GM21526 (cell line): ENCODE data around the gene CLDN3.
"Not testable (repeated sequence)": the region's sequence is repeated elsewhere in the genome, so short reads cannot be mapped to it uniquely, and the experiment has no call there.

Source experiments
- ATAC-seq: cut with Tn5 transposase; IDR thresholded peaks from one replicate; pipeline ENCODE4 v1.9.1; 2021; ENCODE audit warnings: moderate library complexity; ENCODE audit not compliant: unreplicated experiment, low FRiP score

The CLDN3 gene

DNA sequence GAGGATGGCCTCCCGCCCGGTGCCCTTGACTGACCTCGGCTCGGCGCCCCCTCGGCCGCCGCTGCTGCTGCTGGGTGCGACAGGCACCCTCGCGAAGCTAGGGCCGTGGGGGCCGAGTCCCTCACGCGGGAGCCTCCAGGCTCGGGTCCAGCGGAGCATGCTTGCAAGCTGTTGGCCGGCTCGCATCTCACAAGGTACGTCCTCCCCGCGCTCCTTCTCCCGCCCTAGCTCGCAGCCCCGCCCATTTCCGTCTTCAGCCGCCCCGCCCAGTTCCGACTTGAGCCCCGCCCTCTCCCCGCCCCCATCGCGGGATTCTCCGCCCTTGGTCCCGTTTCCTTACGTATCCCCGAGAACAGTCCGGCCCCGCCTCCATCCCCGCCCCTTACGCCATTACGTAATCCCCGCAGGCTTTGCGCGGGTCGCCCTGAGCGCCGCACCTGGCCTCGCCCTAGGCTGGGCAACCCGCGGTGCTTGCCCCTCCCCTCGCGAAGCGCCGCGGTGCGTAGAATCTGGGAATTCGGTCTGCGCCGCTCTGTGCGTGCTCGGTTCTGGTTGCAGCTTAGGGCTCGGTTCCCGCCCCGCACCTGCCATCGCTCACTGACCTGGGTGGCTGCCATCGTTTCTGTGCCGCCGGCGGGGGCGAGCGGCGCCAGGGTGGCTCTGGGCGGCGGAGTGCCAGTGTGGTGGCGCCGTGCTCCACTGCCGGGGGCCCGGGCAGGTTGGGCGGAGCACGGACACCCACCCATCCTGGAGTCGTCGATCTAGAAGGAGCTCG is 31.3 kb downstream of the CLDN3 start, which contains the start of gene ABHD11:
ABHD11 (minus strand) TSS at position 191 of the 775 bp plus-strand sequence; CDS start at position 159, 32 bp downstream.
- ATAC-seq = peak; percentile 77

DNA sequence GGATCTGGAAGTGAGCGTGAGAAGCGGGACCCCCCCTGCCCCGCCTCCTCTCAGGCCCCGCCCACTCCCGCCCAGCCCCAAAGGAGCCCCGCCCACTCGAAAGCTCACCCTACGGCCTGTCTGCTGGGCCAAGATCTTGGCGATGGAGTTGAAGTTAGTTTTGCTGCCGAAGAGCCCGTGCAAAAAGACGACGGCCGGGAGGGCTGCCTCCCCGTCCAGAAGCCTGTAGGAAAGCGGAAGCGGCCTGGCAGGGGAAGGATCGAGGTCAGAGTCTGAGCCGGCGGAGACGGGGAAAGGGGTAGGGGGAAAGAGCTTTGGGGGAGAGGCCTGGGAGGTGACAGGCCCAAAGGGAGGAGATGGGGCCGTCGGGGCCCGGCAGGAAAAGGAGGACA is 31.9 kb downstream of the CLDN3 start:
- ATAC-seq = peak; percentile 6

DNA sequence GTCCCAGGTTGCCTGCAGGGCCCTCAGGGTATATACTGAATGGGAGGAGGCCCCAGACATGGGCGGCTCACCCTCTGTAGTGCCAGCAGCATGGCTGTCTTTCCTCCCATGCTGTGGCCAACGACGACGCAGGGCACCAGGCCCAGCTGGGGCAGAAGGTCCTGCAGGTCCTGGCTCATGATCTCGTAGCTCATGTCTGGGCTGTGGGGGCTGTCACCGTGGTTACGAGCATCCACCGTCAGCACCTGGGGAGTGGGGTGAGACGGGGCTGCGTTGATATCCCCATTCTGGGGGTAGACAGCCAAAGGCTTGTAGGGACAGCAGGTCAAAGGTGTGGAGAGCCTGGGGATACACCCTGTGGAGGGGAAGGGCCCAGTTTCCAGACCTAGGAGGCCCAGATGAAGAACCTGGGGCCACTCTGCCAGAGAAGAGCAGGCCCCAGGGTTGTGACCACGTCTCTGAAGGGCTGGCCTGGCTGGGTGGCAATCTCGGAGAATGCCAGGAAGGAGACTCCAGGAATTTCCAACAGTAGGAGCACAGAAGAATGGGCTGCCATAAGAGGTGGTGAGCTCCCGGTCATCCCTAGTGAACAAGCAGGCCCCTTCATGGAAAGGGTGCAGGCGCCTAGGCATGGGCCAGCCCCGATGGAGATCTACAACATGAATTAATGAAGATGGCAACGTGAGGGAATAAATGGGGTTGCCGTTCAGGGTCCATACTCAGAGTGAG is 32.4 kb downstream of the CLDN3 start:
- ATAC-seq = no peak

DNA sequence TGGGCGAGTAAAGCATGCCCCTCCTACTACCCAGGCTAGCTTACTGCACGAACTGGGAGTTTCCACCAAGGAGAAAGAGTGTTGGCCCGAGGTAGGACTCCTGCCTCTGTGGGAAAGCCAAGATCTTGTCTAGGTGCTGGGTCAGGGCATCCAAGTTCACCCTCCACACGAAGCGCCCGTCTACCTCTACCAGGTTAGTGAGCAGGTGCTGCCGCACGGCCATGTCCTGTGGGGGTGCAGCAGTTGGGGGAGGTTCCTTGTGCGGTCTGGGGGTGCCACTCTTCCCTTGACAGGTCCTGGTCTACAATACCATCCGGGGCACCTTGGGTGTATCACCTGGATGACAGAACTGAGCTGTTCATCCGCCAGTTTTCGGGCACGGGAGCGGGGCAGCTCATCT is 33.2 kb downstream of the CLDN3 start:
- ATAC-seq = no peak

DNA sequence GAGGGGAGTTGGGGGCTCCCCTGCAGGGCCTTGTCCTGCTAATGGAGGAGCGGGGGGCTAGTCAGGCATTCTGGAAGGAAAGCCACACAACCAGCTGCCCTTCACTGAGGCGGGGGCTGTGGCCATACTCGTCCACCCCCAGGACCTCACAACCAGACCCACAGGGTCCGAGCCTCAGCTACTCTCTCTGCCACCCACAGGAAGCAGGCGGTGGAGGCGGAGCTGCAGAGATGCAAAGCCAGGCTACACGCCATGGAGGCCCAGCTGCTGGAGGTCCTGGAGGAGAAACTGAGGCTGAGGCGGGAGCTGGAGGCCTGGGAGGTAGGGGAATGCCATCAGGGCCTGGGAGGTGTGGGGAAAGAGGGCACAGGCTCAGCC is 34.6 kb downstream of the CLDN3 start:
- no peak for ATAC-seq

DNA sequence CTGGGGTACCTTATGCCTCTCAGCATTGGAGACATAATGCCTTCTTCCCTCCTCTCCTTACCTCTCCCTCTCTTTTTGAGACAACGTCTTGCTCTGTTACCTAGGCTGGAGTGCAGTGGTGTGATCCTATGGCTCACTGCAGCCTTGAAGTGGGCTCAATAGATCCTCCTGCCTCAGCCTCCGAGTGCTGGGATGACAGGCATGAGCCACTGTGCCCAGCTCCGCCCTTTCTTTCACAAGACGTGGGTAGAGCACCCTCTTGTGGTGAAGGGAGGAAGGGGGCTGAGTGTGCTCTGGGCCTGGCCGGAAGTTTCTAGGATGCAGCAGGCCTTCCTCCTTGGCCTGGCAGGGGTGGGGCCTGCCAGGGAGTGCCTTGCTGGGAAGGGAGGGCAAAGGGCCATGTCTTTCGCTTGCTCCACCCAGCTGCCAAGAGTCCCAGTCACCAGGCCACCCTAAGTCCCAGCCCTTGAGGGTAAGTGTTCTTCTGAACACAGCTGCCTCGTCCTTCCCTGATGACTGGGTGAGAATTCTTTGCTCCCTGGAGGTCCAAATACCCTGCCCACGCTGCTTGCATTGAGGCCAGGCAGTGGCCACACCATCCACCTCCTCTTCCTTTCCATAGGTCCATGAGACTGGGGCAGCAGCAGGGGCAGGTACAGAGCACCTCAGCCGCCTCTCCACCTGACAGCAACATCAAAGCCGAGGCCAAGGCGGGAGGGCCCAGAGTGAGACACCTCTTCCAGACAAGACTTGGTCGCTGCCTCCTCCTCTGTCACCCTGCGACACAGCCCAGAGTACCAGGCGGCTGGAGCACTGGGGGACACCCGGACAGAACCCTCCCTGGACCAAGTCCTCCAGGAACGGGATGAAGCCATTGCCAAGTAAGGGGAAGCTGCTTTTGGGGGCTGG is 35.2 kb downstream of the CLDN3 start:
- ATAC-seq = peak; percentile 41

DNA sequence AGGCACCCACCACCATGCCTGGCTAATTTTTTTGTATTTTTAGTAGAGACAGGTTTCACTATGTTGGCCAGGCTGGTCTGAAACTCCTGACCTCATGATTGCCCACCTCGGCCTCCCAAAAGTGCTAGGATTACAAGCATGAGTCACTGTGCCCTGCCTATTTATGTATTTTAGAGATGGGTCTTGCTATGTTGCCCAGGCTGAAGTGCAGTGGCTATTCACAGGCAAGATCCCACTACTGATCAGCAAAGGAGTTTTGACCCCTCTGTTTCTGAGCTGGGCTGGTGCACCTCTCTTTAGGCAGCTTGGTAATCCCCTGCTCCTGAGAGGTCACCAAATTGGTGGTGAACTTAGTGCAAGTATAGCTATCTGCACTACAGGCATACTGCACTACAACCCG is 37.7 kb downstream of the CLDN3 start:
- ATAC-seq = no peak

DNA sequence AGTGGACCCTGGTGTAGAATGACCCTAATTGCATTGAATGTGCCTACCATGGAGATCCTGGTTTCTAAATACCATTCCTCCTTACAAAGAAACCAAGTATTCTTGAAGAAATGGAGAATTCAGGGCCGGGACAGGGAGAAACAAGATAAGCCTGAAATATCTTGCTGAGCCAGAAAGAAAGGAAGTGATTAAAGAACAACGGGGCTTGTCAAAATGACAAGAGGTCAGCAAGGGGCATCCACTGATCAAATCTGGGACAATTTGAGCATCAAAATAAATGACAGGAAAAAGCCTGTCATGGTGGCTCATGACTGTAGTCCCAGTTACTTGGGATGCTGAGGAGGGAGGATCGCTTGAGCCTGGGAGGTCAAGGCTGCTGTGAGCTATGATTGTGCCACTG is 39.6 kb downstream of the CLDN3 start:
- ATAC-seq = no peak

DNA sequence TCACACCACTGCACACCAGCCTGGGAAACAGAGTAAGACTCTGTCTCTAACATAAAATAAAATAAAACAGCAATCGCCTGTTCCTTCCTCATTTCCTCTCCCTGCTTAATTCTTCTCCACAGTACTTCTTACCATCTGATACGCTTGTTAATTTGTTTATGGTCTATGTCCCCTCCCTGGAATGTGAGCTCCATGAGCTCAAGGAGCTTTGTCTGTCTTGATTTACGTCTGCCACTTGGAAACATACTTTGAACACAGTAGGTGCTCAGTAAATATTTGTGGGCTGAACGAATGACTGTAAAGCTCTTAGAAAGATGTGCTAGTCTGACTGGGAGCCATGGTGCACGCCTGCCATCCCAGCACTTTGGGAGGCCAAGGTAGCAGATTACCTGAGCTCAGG is 41.5 kb downstream of the CLDN3 start:
- no peak for ATAC-seq

DNA sequence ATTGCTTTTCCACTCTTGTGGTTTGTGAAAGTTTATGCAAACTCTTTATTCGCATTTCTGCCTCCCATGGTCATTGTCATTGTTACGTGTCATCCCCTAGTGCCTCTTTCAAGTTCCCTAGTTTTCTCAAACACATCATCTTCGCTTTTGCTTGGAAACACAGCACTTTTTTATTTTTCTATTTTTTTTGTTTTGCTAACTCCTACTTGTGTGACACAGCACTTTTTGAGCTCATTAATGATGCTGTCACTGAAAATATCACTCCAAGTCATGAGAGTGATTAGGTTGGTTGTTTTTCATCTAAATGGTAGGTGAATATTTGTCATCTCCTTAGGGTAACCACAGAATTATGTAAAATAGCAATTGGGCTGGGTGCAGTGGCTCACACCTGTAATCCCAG is 42.1 kb downstream of the CLDN3 start:
- no peak for ATAC-seq

DNA sequence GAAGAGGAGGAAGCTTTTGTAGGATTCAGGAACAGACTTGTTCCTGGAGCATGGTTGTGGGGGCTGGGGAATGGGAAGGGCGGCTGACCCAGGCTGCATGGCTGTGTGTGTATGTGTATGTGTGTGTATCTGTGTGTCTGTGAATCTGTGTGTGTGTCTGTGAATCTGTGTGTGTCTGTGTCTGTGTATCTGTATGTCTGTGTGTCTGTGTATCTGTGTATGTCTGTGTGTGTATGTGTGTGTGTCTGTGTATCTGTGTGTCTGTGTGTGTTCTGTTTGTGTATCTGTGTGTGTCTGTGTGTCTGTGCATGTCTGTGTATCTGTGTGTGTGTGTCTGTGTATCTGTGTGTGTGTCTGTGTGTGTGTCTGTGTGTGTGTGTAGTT is 44.0 kb downstream of the CLDN3 start:
- ATAC-seq = no peak

DNA sequence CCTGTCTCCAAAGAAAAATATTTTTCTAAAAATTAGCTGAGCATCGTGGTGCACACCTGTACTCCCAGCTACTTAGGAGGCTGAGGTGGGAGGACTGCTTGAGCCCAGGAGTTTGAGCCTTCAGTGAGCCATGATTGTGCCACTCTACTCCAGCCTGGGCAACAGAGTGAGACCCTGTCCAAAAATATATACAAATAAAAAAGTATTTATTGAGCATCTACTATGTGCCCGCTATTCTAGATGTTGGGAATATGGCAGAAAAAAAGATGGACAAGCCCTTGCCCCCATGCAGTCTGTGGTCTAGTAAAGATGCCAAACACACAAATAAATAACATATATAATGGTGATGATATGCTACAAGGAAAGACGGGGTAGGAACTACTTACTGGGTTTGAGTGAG is 46.3 kb downstream of the CLDN3 start:
- ATAC-seq = no peak

DNA sequence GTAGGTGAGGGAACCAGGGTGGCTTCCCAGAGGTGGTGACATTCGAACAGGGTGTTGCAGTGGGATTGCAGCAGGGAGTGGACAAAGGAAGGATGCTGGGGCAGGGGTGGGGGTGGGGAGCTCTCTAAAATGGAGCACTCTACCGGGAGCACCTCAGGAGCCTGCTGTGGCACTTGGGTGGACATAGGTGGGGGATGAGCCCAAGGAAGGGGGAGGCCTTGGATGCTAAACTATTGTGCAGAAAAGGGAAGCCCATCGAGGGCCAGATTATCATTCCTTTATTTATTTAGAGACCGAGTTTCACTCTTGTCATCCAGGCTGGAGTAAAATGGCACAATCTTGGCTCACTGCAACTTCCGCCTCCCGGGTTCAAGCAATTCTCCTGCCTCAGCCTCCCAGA is 47.3 kb downstream of the CLDN3 start:
- no peak for ATAC-seq

DNA sequence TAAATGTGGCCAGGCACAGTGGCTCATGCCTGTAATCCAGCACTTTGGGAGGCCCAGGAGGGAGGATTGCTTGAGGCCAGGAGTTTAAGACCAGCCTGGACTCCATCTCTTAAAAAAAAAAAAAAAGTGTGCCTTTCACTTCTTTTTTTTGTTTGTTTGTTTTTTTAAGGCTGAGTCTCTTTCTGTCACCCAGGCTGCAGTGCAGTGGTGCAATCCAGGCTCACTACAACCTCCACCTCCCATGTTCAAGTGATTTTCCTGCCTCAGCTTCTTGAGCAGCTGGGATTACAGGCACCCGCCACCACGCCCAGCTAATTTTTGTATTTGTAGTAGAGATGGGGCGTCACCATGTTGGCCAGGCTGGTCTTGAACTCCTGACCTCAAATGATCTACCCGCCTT is 47.9 kb downstream of the CLDN3 start:
- ATAC-seq = not testable (repeated sequence)

DNA sequence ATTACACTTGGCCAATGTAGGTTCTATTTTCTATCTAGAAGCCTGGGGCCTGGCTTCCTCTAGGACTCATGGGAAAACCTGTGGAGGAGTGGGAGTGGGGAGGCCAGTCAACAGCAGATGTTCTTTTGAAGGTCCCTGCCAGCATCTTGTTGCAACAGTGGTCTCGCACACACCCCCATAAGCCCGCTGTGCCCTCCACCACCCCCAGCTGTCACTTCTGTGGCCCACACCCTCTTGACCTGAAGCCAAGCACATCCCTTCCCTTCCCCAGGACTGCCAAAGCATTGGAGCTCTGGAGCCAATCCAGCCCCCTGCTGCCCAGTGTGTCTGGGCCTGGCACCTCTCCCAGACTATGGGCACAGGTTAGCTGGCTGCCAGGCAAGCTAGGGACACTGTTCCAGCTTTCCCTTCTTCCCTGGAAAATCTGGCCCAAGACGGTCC is 48.7 kb downstream of the CLDN3 start:
- no peak for ATAC-seq

DNA sequence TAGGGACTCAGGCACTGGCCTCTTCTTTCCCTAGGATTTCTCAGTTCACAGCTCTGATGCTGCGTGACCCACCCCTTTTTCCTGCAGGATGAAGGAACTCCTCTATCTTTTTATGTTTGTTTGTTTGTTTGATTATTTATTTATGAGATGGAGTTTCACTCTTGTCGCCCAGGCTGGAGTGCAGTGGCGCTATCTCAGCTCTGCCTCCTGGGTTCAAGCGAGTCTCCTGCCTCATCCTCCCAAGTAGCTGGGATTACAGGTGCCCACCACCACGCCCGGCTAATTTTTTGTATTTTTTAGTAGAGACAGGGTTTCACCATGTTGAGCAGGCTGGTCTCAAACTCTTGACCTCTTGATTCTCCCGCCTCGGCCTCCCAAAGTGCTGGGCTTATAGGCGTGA is 49.6 kb downstream of the CLDN3 start:
- not testable (repeated sequence) for ATAC-seq

DNA sequence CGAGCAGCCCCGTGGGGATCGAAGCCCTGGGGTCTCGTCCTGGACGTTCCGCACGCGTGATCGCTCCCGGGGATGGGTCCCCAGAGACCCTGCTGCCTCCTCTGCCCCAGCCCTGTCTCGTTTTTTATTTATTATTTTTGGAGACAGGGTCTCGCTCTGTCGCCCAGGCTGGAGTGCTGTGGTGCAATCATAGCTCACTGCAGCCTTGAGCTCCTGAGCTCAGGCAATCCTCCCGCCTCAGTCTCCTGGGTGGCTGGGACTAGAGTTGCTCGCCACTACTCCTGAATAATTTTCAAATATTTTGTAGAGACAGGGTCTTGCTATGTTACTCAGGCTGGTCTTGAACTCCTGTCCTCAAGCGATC is 50.3 kb downstream of the CLDN3 start:
- ATAC-seq = peak; percentile 7
